HepG2 (cell line): ENCODE data around the gene SLC35B4. TPM values are rescaled to one million over a fixed set of nuclear protein-coding genes. Genes with fewer than 3 reads are reported as not detected.

ENCODE experiments used
- ATAC-seq: fragments of 200-7000 bp; cut with Tn5 transposase; 3 replicates; pipeline ENCODE4 v1.9.1; 2020; ENCODE audit warnings: mild to moderate bottlenecking, moderate library complexity
- BruUV-seq: library from RNA; stranded (reverse); fragments of 400-500 nt; replicated peaks from 2 replicates; lab custom pipeline; 2021; lab: Mats Ljungman, UMichigan
- CTCF ChIA-PET: fragments of 300-600 bp; formaldehyde crosslinking; extraction: SDS; loops from one replicate; lab custom pipeline; 2021; ENCODE audit warnings: low total read pairs, inconsistent platforms, low intra/inter-chr PET ratio; lab: Yijun Ruan, JAX
- POLR2A ChIA-PET: fragments of 350-600 bp; sonication (Branson Sonifier 250); formaldehyde crosslinking; loops from one replicate; lab custom pipeline; 2020; ENCODE audit warnings: antibody characterized with exemption, inconsistent platforms; lab: Yijun Ruan, JAX
- DNase-seq: peaks from one replicate; pipeline ENCODE4 v3.0.0-alpha.2; 2015; ENCODE audit warnings: low spot score
- FAIRE-seq: peaks from 3 replicates; lab custom pipeline; 2011; peaks lifted over from hg19 to GRCh38; lab: Jason Lieb, UNC
- H2AFZ ChIP-seq: one replicate; pipeline ENCODE4 v1.6.1; 2011; ENCODE audit warnings: low read length, inconsistent platforms
- H3K27ac ChIP-seq: fragments of 300-600 bp; 3 replicates; pipeline ENCODE4 v1.8.0; 2011; ENCODE audit warnings: mixed run types, mild to moderate bottlenecking, mixed read lengths, low read length, inconsistent platforms; ENCODE audit not compliant: insufficient read depth; ENCODE audit errors: extremely low read length
- H3K27me3 ChIP-seq, 2 experiments: fragments of 200-600 bp in 1 of 2; 2 replicates in 1 of 2; 3 replicates in 1 of 2; pipeline versions ENCODE4 v1.6.0 to v1.8.0; 2011; ENCODE audit warnings: low read length in 2 of 2, mild to moderate bottlenecking in 2 of 2, moderate library complexity in 2 of 2, inconsistent platforms in 1 of 2; ENCODE audit not compliant: insufficient read depth in 2 of 2, control insufficient read depth in 1 of 2
- H3K36me3 ChIP-seq, 2 experiments: fragments of 200-600 bp in 1 of 2; replicated peaks in 1 of 2; 2 replicates in 1 of 2; 3 replicates in 1 of 2; pipeline versions ENCODE4 v1.5.1 to v1.8.0; 2011; ENCODE audit warnings: low read length in 2 of 2, inconsistent platforms in 1 of 2; ENCODE audit not compliant: insufficient read depth in 2 of 2, control insufficient read depth in 1 of 2
- H3K4me1 ChIP-seq: 2 replicates; pipeline ENCODE4 v1.5.1; 2012; ENCODE audit warnings: low read length, inconsistent platforms; ENCODE audit not compliant: insufficient read depth
- H3K4me2 ChIP-seq: 2 replicates; pipeline ENCODE4 v1.6.0; 2011; ENCODE audit warnings: low read depth, low read length, inconsistent platforms
- H3K4me3 ChIP-seq, 3 experiments: fragments of 200-600 bp in 1 of 3; sonication (generic), shearing (Covaris generic) in 1 of 3; replicated peaks in 1 of 3; 2 replicates each; pipeline ENCODE4 v1.5.1; 2011 to 2016; ENCODE audit warnings: low read length in 3 of 3, inconsistent platforms in 2 of 3, low read depth in 2 of 3, mild to moderate bottlenecking in 2 of 3, control low read depth in 1 of 3, mixed read lengths in 1 of 3; ENCODE audit not compliant: insufficient read depth in 1 of 3
- H3K79me2 ChIP-seq: one replicate; pipeline ENCODE4 v1.6.1; 2011; ENCODE audit warnings: low read length, inconsistent platforms; ENCODE audit not compliant: insufficient read depth
- H3K9ac ChIP-seq: 2 replicates; pipeline ENCODE4 v1.6.0; 2011; ENCODE audit warnings: mild to moderate bottlenecking, low read depth, low read length, inconsistent platforms; ENCODE audit not compliant: insufficient read depth
- H3K9me3 ChIP-seq: 2 replicates; pipeline ENCODE4 v1.5.1; 2012; ENCODE audit warnings: mild to moderate bottlenecking, low read length
- H4K20me1 ChIP-seq: 2 replicates; pipeline ENCODE4 v1.6.0; 2011; ENCODE audit warnings: inconsistent platforms, mild to moderate bottlenecking, low read length, moderate library complexity; ENCODE audit not compliant: insufficient read depth
- CREB3 ChIP-seq: sonication (generic); formaldehyde crosslinking; IDR thresholded peaks from 2 replicates; pipeline ENCODE4 v1.5.0; 2020; ENCODE audit warnings: missing genetic modification reagents
- MXD4 ChIP-seq: IDR thresholded peaks from 2 replicates; pipeline ENCODE4 v1.6.1; 2016; ENCODE audit warnings: mild to moderate bottlenecking, missing biosample characterization, missing genetic modification reagents
- NFKBIZ ChIP-seq: IDR thresholded peaks from 2 replicates; pipeline ENCODE4 v1.6.1; 2018; ENCODE audit warnings: missing genetic modification reagents, missing compliant biosample characterization
- NR1H2 ChIP-seq: sonication (generic); formaldehyde crosslinking; IDR thresholded peaks from 2 replicates; pipeline ENCODE4 v1.8.1; 2022; ENCODE audit warnings: low read depth, missing genetic modification reagents, borderline replicate concordance
- WGBS: methylation state at CpG from one replicate; pipeline ENCODE4 v1.1.6; 2017; ENCODE audit warnings: low lambda C conversion rate; 5-methylcytosine and 5-hydroxymethylcytosine counted together
- in situ Hi-C: cut with HindIII; loops from 2 replicates; pipeline ENCODE4 v1.10.0; 2017; ENCODE audit warnings: low pct_unique_long_range_greater_than_20kb; ENCODE audit not compliant: extremely low pct_ligation_motif_present
- intact Hi-C: fragments of 100-400 bp; cut with micrococcal nuclease; formaldehyde crosslinking; loops from one replicate; pipeline ENCODE4 v1.10.0; 2022; ENCODE audit not compliant: unreplicated experiment
- polyA plus RNA-seq, 8 experiments: library from polyadenylated mRNA; depleted of rRNA in 3 of 8; stranded (reverse) in 7 of 8; unstranded in 1 of 8; fragments of >200 nt; fragmentation: Illumina TruSeq in 4 of 8; extraction: Trizol in 4 of 8; gene quantifications; 2 replicates each; pipeline versions ENCODE4 v1.2.1 to v1.2.3, GENCODE V29; 2011 to 2016; ENCODE audit warnings: low read depth in 4 of 8, missing spikeins in 1 of 8, mixed read lengths in 1 of 8; ENCODE audit not compliant: insufficient read depth in 1 of 8
- total RNA-seq, 5 experiments: library from RNA; depleted of rRNA; stranded (reverse); fragments of >200 nt; fragmentation: Illumina TruSeq; extraction: Trizol; gene quantifications; 2 replicates each; pipeline ENCODE4 v1.2.3, GENCODE V29; 2016; ENCODE audit warnings: low read depth in 1 of 5
- TF ChIP-seq, protein P1 (sequence below): sonication (generic); formaldehyde crosslinking; IDR thresholded peaks from 2 replicates; pipeline ENCODE4 v1.4.0; 2020; ENCODE audit warnings: missing genetic modification reagents, mild to moderate bottlenecking, borderline replicate concordance
- TF ChIP-seq, protein P2 (sequence below): sonication (generic); formaldehyde crosslinking; IDR thresholded peaks from 2 replicates; pipeline ENCODE4 v1.4.0; 2020; ENCODE audit warnings: missing genetic modification reagents
- TF ChIP-seq, protein P3 (sequence below): sonication (generic); formaldehyde crosslinking; conservative IDR thresholded peaks from 2 replicates; pipeline ENCODE4 v1.4.0; 2020; ENCODE audit warnings: missing genetic modification reagents
- TF ChIP-seq, protein P4 (sequence below): conservative IDR thresholded peaks from 2 replicates; pipeline ENCODE4 v1.6.1; 2018; ENCODE audit warnings: missing genetic modification reagents

The SLC35B4 gene
- total and polyA plus RNA-seq, 2 of the 13 experiments (the other 11 are each of a cell fraction or from before 2014, with no cell fraction given): 17.1 to 17.8 TPM

DNA sequence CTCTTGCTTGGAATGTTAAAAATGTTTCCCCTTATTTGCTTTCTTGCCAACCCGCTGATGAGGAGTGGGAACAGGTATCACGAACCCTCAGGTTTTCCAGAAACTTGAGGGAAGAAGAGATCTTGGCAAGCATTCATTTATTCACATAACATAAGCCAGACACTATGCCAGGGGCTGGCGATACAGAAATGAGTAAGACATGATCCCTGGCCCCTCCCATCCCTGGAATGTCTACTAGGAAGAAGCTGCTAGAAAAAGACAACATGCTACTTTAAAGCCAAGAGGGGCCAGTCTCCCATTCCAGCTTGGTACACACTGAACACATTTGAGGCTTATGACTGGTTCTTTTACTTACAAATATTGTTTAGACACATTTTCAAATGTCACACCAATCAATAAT lies 26.4 kb downstream of the SLC35B4 start (continued):
- TF ChIP-seq, protein P1, sequence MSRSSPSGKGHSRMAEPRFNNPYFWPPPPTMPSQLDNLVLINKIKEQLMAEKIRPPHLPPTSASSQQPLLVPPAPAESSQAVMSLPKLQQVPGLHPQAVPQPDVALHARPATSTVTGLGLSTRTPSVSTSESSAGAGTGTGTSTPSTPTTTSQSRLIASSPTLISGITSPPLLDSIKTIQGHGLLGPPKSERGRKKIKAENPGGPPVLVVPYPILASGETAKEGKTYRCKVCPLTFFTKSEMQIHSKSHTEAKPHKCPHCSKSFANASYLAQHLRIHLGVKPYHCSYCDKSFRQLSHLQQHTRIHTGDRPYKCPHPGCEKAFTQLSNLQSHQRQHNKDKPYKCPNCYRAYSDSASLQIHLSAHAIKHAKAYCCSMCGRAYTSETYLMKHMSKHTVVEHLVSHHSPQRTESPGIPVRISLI (CRISPR knock-in tag): no peak
- no peak for TF ChIP-seq NR1H2

- peaks cover 2 to 9% of the 10 kb centered on the region in 2 experiments; a peak in 3 of 5 replicates for H3K36me3 ChIP-seq
- ATAC-seq (no peak), FAIRE-seq (no peak), DNase-seq (no peak)
- no peak overlapping the region for H3K4me2 ChIP-seq
- no peak overlapping the region for H3K9ac ChIP-seq
- no peaks in the 10 kb centered on the region for H4K20me1 ChIP-seq
- ChIA-PET CTCF (no interaction called here), POLR2A (no interaction called here)
- WGBS: 100% methylated on average over 2 of the region's 2 CpGs
- TF ChIP-seq, protein P2, sequence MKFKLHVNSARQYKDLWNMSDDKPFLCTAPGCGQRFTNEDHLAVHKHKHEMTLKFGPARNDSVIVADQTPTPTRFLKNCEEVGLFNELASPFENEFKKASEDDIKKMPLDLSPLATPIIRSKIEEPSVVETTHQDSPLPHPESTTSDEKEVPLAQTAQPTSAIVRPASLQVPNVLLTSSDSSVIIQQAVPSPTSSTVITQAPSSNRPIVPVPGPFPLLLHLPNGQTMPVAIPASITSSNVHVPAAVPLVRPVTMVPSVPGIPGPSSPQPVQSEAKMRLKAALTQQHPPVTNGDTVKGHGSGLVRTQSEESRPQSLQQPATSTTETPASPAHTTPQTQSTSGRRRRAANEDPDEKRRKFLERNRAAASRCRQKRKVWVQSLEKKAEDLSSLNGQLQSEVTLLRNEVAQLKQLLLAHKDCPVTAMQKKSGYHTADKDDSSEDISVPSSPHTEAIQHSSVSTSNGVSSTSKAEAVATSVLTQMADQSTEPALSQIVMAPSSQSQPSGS (CRISPR knock-in tag): no peak
- TF ChIP-seq, protein P3, sequence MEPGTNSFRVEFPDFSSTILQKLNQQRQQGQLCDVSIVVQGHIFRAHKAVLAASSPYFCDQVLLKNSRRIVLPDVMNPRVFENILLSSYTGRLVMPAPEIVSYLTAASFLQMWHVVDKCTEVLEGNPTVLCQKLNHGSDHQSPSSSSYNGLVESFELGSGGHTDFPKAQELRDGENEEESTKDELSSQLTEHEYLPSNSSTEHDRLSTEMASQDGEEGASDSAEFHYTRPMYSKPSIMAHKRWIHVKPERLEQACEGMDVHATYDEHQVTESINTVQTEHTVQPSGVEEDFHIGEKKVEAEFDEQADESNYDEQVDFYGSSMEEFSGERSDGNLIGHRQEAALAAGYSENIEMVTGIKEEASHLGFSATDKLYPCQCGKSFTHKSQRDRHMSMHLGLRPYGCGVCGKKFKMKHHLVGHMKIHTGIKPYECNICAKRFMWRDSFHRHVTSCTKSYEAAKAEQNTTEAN: no peak
- TF ChIP-seq, protein P4, sequence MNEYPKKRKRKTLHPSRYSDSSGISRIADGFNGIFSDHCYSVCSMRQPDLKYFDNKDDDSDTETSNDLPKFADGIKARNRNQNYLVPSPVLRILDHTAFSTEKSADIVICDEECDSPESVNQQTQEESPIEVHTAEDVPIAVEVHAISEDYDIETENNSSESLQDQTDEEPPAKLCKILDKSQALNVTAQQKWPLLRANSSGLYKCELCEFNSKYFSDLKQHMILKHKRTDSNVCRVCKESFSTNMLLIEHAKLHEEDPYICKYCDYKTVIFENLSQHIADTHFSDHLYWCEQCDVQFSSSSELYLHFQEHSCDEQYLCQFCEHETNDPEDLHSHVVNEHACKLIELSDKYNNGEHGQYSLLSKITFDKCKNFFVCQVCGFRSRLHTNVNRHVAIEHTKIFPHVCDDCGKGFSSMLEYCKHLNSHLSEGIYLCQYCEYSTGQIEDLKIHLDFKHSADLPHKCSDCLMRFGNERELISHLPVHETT: no peak
- no peak for TF ChIP-seq CREB3 (CRISPR knock-in tag)
- TF ChIP-seq NFKBIZ (CRISPR knock-in tag): no peak
- TF ChIP-seq MXD4 (CRISPR knock-in tag): no peak
- BruUV-seq: no TSS peak
- H3K4me1 ChIP-seq: peaks cover 19% of the 10 kb centered on the region
- intact Hi-C loops (no loop called here), in situ Hi-C loops (no loop called here)
- H3K27me3 ChIP-seq: no peaks in the 10 kb centered on the region
- no peak overlapping the region for H2AFZ ChIP-seq
- no peaks in the 10 kb centered on the region for H3K9me3 ChIP-seq
- H3K79me2 ChIP-seq: no peaks in the 10 kb centered on the region
- no peak overlapping the region for H3K4me3 ChIP-seq
- no peak overlapping the region for H3K27ac ChIP-seq
Measured at GRCh38 chr7:134289841-134290240, 26.9 kb downstream of the SLC35B4 start.
